SU-DHL-6 (cell line): ENCODE measurements around the gene POU3F3.

Experiments
- H2AFZ ChIP-seq: fragments of 200-600 bp; sonication (generic); 2 replicates; pipeline ENCODE4 v1.6.1; 2014; ENCODE audit warnings: low read depth, mild to moderate bottlenecking, moderate library complexity, mixed read lengths, antibody characterized with exemption, low read length; ENCODE audit not compliant: severe bottlenecking
- H3F3A ChIP-seq: fragments of 200-600 bp; shearing (Covaris generic); 2 replicates; pipeline ENCODE4 v1.6.0; 2016; ENCODE audit warnings: antibody characterized with exemption, mild to moderate bottlenecking; ENCODE audit not compliant: insufficient read depth
- H3K27ac ChIP-seq: fragments of 200-600 bp; sonication (generic); 2 replicates; pipeline ENCODE4 v1.5.1; 2016; ENCODE audit warnings: low read depth, mild to moderate bottlenecking, low read length, moderate library complexity, mixed read lengths
- H3K27me3 ChIP-seq: fragments of 200-600 bp; sonication (generic), shearing (Covaris generic); 2 replicates; pipeline ENCODE4 v1.6.0; 2014; ENCODE audit warnings: mild to moderate bottlenecking, low read length
- H3K36me3 ChIP-seq: fragments of 200-600 bp; sonication (generic); 2 replicates; pipeline ENCODE4 v1.6.1; 2014; ENCODE audit warnings: mild to moderate bottlenecking, low read length, mixed read lengths
- H3K4me2 ChIP-seq: fragments of 300-600, 200-600 bp; shearing (Covaris generic), sonication (generic); 2 replicates; pipeline ENCODE4 v1.6.0; 2014; ENCODE audit warnings: low read length, low read depth, mild to moderate bottlenecking; ENCODE audit not compliant: poor library complexity, severe bottlenecking
- H3K4me3 ChIP-seq: fragments of 200-600 bp; sonication (generic); 2 replicates; pipeline ENCODE4 v1.5.1; 2014; ENCODE audit warnings: antibody characterized with exemption, low read length, mild to moderate bottlenecking, mixed read lengths; ENCODE audit not compliant: insufficient read depth, poor library complexity, severe bottlenecking
- H3K79me2 ChIP-seq: fragments of 200-600 bp; sonication (generic); 2 replicates; pipeline ENCODE4 v1.6.1; 2014; ENCODE audit warnings: mild to moderate bottlenecking, low read length, moderate library complexity; ENCODE audit not compliant: insufficient read depth
- H3K9ac ChIP-seq: fragments of 200-600 bp; sonication (generic); 2 replicates; pipeline ENCODE4 v1.7.0; 2014; ENCODE audit warnings: mild to moderate bottlenecking, low read length
- H3K9me2 ChIP-seq: fragments of 200-600 bp; sonication (generic); replicated peaks from 2 replicates; pipeline ENCODE4 v1.6.1; 2014; ENCODE audit warnings: low read length; ENCODE audit not compliant: insufficient read depth
- H3K9me3 ChIP-seq: fragments of 200-600 bp; sonication (generic); 2 replicates; pipeline ENCODE4 v1.6.1; 2014; ENCODE audit warnings: low read length, mixed read lengths; ENCODE audit not compliant: insufficient read depth
- H4K20me1 ChIP-seq: fragments of 200-600 bp; sonication (generic); 2 replicates; pipeline ENCODE4 v1.6.1; 2014; ENCODE audit warnings: low read depth, mild to moderate bottlenecking, antibody characterized with exemption, low read length, moderate library complexity, mixed read lengths
- CTCF ChIP-seq: fragments of 200-600 bp; sonication (generic); IDR thresholded peaks from one replicate; pipeline ENCODE4 v1.5.1; 2017; ENCODE audit warnings: antibody characterized with exemption, mild to moderate bottlenecking, low read length, moderate library complexity; ENCODE audit not compliant: insufficient read depth, poor library complexity, severe bottlenecking
- EZH2phosphoT487 ChIP-seq: fragments of 200-600 bp; sonication (generic), shearing (Covaris generic); conservative IDR thresholded peaks from 2 replicates; pipeline ENCODE4 v1.6.1; 2018; ENCODE audit warnings: mild to moderate bottlenecking, antibody characterized with exemption, low read length, moderate library complexity, mixed read lengths

POU3F3 gene

GRCh38 chr2:104857262-104858005 lies 3.5 kb downstream of the POU3F3 start:
- Histone ChIP-seq H4K20me1 (no peaks in the 10 kb centered on the region), H3K9me2 (no peaks in the 10 kb centered on the region), H3K27me3 (no peaks in the 10 kb centered on the region), H3K9ac (no peak overlapping the region), H3K36me3 (no peaks in the 10 kb centered on the region), H3F3A (no peaks in the 10 kb centered on the region), H3K4me3 (no peak overlapping the region), H3K79me2 (no peaks in the 10 kb centered on the region), H2AFZ (no peak overlapping the region), H3K9me3 (no peaks in the 10 kb centered on the region), H3K4me2 (no peak overlapping the region), H3K27ac (no peak overlapping the region)
- no peak for TF ChIP-seq EZH2phosphoT487
- TF ChIP-seq CTCF: no peak

DNA sequence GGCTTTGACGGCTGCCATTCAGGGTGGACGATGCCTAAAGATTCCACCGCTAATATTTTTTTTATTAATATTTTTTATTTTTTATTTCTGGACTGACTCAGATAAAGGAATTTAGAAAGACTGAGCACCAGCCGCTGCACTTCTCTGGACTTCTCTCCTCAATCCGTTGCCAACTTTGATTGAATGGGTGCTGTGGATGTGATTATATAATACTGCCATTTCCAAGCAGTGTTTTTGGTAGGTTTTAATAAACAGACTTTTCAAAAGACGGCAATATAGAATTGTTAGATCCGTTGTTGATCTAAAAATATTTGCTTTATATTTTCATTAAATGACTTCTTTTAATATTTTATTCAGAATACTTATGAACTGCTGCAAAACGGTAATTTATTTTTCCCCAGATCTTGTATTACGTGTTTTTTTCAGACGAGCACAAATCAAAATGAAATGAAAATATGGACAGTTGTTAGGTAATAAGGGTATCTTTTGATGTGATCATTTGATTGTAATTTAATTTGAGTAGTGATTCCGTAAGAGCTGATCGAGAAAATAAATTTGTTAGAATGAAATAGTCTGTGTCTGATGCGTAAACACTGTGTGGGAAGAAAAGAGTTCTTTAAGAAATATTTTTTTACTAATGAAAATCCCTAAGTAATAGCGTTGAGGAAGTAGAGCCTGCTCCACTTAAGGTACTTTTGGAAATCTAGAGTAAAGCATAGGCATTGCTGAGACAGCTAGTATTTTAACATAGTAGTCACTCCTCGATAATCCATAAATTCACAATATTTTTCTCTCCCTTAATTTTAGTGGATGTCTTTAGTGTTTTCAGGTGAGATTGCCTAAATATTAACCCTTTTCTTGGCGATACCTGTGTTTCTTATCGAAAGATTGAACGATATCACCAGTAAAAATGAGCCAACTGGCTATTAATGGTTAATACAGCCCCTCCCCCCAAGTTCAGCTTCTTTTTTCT lies 4.4 kb downstream of the POU3F3 start:
- Histone ChIP-seq H2AFZ (no peak overlapping the region), H3K9me3 (no peaks in the 10 kb centered on the region), H3K4me3 (no peak overlapping the region), H3K4me2 (no peak overlapping the region), H3F3A (no peaks in the 10 kb centered on the region), H4K20me1 (no peaks in the 10 kb centered on the region), H3K27ac (no peak overlapping the region), H3K9me2 (no peaks in the 10 kb centered on the region), H3K9ac (no peak overlapping the region), H3K36me3 (no peaks in the 10 kb centered on the region), H3K27me3 (no peaks in the 10 kb centered on the region), H3K79me2 (no peaks in the 10 kb centered on the region)
- no peak for TF ChIP-seq EZH2phosphoT487
- no peak for TF ChIP-seq CTCF

DNA sequence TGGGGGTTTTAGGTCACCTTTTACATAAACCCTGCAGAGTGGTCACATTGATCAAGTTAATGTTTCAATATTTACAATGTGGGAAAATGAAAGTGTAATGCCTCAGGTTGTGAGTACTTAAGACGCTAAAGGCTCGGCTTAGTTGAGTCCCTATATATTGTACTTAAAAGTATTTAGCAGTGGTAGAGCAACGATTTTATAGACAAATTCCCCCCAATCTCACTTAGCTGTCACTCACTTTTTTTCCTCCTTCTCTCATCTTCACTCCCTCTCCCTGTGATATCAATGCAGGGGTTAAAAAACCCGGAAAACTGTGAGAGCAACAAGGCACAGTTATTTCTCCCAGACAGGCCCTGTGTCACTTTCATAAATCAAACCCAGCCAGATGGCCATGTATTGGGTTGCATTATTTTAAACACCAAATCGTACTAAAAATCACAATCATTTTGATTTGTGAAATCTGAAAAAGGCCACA lies 5.4 kb downstream of the POU3F3 start:
- Histone ChIP-seq H3K9me3 (no peaks in the 10 kb centered on the region), H4K20me1 (no peaks in the 10 kb centered on the region), H3K27me3 (no peaks in the 10 kb centered on the region), H3F3A (no peaks in the 10 kb centered on the region), H3K27ac (no peak overlapping the region), H3K9me2 (no peaks in the 10 kb centered on the region), H3K4me2 (no peak overlapping the region), H3K4me3 (no peak overlapping the region), H3K79me2 (no peaks in the 10 kb centered on the region), H2AFZ (no peak overlapping the region), H3K36me3 (no peaks in the 10 kb centered on the region), H3K9ac (no peak overlapping the region)
- no peak for TF ChIP-seq CTCF
- no peak for TF ChIP-seq EZH2phosphoT487
